ENCODE measurements around the gene THSD7A. TPM values are rescaled to one million over a fixed set of nuclear protein-coding genes. Genes with fewer than 3 reads are reported as not detected.

THSD7A gene
- total and polyA plus RNA-seq, 2 of the 4 experiments (the other 2 are of a cell fraction): 0.02 to 0.18 TPM

DNA sequence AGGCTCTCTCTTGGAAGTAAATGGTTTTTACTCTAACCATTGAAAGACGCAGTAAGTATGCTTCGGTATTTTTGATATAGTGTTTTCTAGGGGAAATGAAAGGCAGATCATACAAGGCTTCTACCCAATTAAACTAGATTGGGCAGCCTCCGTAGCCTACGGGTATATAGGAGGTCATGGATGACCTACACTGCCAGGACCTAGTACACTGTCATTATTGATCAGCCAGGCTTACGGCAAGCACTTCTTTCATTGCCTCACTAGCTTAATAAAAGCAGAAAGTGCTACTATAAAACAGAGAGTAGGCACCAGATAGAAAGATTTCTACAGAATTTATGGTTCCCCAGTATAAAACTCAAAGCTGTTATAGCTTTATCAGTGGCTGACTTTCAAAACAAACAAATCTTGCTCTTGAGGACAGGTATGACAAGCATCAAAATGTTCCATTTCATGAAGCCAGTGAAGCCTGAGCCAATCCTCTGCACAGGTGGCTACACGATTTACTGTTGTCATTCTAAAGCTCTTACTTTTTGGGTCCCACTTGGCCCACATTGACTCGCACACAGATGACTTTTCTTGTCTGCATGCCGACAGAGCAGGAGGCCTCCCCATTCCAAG, 358.1 kb downstream of the THSD7A start:
- H3K79me1 ChIP-seq (ENCODE audit: low read depth in 1 of 2, low read length in 2 of 2): no peaks in the 10 kb centered on the region
- H3K9me1 ChIP-seq (ENCODE audit: insufficient read depth, low read length): no peaks in the 10 kb centered on the region
- ChIA-PET CTCF (no interaction called here), POLR2A (ENCODE audit: unreplicated experiment) (no interaction called here)
- BruUV-seq (replicated peaks): no TSS peak
- TF ChIP-seq MXI1 (IDR thresholded peaks at IDR 0.05; ENCODE audit: borderline replicate concordance, low read depth, low read length) (no peak), POLR2A (IDR thresholded peaks at IDR 0.05; ENCODE audit: low read depth, low read length) (no peak), NFE2L2 (IDR thresholded peaks at IDR 0.05; ENCODE audit: low read depth, low read length) (no peak), MAZ (IDR thresholded peaks at IDR 0.05; ENCODE audit: borderline replicate concordance, low read depth, low read length) (no peak), RAD21 (IDR thresholded peaks at IDR 0.05; ENCODE audit: low read length) (no peak), CEBPB (IDR thresholded peaks at IDR 0.05; ENCODE audit: low read depth, low read length) (no peak)
- TF ChIP-seq, protein P1, sequence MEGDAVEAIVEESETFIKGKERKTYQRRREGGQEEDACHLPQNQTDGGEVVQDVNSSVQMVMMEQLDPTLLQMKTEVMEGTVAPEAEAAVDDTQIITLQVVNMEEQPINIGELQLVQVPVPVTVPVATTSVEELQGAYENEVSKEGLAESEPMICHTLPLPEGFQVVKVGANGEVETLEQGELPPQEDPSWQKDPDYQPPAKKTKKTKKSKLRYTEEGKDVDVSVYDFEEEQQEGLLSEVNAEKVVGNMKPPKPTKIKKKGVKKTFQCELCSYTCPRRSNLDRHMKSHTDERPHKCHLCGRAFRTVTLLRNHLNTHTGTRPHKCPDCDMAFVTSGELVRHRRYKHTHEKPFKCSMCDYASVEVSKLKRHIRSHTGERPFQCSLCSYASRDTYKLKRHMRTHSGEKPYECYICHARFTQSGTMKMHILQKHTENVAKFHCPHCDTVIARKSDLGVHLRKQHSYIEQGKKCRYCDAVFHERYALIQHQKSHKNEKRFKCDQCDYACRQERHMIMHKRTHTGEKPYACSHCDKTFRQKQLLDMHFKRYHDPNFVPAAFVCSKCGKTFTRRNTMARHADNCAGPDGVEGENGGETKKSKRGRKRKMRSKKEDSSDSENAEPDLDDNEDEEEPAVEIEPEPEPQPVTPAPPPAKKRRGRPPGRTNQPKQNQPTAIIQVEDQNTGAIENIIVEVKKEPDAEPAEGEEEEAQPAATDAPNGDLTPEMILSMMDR (conservative IDR thresholded peaks at IDR 0.05; ENCODE audit: low read depth, low read length): no peak
- H4K8ac ChIP-seq (ENCODE audit: low read depth in 2 of 2, low read length in 2 of 2): no peak overlapping the region
- no peak overlapping the region for H3K4me2 ChIP-seq (ENCODE audit: low read depth, low read length)
- H3K9ac ChIP-seq (ENCODE audit: low read depth, low read length): no peak overlapping the region
- H2AK9ac ChIP-seq (replicated peaks; ENCODE audit: low read depth, low read length, poor library complexity): no peak overlapping the region
- H3K4me1 ChIP-seq (ENCODE audit: control insufficient read depth, insufficient read depth, low read length): no peaks in the 10 kb centered on the region
- intact Hi-C loops (cut with micrococcal nuclease) (no loop called here), dilution Hi-C loops (cut with HindIII; ENCODE audit: low sequenced_read_pairs, unreplicated experiment) (no loop called here), in situ Hi-C loops (cut with MboI; ENCODE audit: low sequenced_read_pairs) (no loop called here)
- no peak for DNase-seq
- no peaks in the 10 kb centered on the region for H3K36me3 ChIP-seq (ENCODE audit: control insufficient read depth, insufficient read depth, low read length)
- no peak overlapping the region for H2BK15ac ChIP-seq (ENCODE audit: low read depth, low read length)
- no peak overlapping the region for H3K18ac ChIP-seq (ENCODE audit: low read depth, low read length)
- H3K4me3 ChIP-seq (ENCODE audit: insufficient read depth, low read depth, low read length): no peak overlapping the region
- no peak overlapping the region for H2BK120ac ChIP-seq (ENCODE audit: low read depth, low read length)
- H3K56ac ChIP-seq (ENCODE audit: extremely low read depth, insufficient read depth, low read length): no peak overlapping the region
- no peak overlapping the region for H4K91ac ChIP-seq (ENCODE audit: insufficient read depth, low read depth, low read length)
- no peak overlapping the region for H3K4ac ChIP-seq (ENCODE audit: low read depth, low read length)
- H2AFZ ChIP-seq (replicated peaks; ENCODE audit: low read length, poor library complexity): no peak overlapping the region
- no peak overlapping the region for H3K14ac ChIP-seq (replicated peaks; ENCODE audit: low read depth, low read length)
- no peak overlapping the region for H3K23ac ChIP-seq (ENCODE audit: low read depth, low read length)
- ATAC-seq (ENCODE audit: low read depth): no peak
- no peak overlapping the region for H4K5ac ChIP-seq (ENCODE audit: low read depth, low read length)
- H3K9me3 ChIP-seq (ENCODE audit: control insufficient read depth, insufficient read depth, low read length): no peaks in the 10 kb centered on the region
- H4K20me1 ChIP-seq (ENCODE audit: insufficient read depth, low read length): no peaks in the 10 kb centered on the region
- no peak overlapping the region for H2BK5ac ChIP-seq (ENCODE audit: low read depth, low read length, poor library complexity, severe bottlenecking)
- no CpG with 5 or more reads among the region's 8 CpGs for WGBS, 2 experiments (ENCODE audit: extremely low coverage in 2 of 2, insufficient read length in 1 of 2)
- no peak overlapping the region for H2BK20ac ChIP-seq (ENCODE audit: low read depth, low read length)
- no peaks in the 10 kb centered on the region for H3K27me3 ChIP-seq (ENCODE audit: control insufficient read depth, insufficient read depth, low read length)
- H2AK5ac ChIP-seq (ENCODE audit: low read depth, low read length): no peak overlapping the region
- no peak overlapping the region for H3K27ac ChIP-seq (ENCODE audit: insufficient read depth, low read length)

Data from IMR-90 (cell line).